ENCODE measurements around the gene LIN54. TPM values are rescaled to one million over a fixed set of nuclear protein-coding genes. Genes with fewer than 3 reads are reported as not detected.

Gene LIN54
- total and polyA plus RNA-seq, 9 of the 15 experiments (the other 6 are each of a cell fraction or from before 2014, with no cell fraction given) = 2.2 to 22.5 (median 15.8) TPM

GRCh38 chr4:83011689-83012199, 1.1 kb upstream of the LIN54 start (continued):
- TF ChIP-seq FOXK2 (conservative IDR thresholded peaks at IDR 0.05 in 1 of 2, IDR thresholded peaks at IDR 0.05 in 1 of 2; ENCODE audit: low read depth in 2 of 2) (no peak), ZNF778 (CRISPR knock-in tag; IDR thresholded peaks at IDR 0.05) (no peak)
- TF ChIP-seq, protein P1, sequence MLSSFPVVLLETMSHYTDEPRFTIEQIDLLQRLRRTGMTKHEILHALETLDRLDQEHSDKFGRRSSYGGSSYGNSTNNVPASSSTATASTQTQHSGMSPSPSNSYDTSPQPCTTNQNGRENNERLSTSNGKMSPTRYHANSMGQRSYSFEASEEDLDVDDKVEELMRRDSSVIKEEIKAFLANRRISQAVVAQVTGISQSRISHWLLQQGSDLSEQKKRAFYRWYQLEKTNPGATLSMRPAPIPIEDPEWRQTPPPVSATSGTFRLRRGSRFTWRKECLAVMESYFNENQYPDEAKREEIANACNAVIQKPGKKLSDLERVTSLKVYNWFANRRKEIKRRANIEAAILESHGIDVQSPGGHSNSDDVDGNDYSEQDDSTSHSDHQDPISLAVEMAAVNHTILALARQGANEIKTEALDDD (IDR thresholded peaks at IDR 0.05) = peak; percentile 71; the same call in 1 of the 2 replicates

- peak overlapping the region; percentile 87 for H3K4me3 ChIP-seq
- H4K20me1 ChIP-seq (replicated peaks; ENCODE audit: control insufficient read depth, insufficient read depth, low read length) = no peaks in the 10 kb centered on the region
- WGBS (ENCODE audit: insufficient coverage, low coverage, missing lambda C conversion rate) = under 1% methylated on average over 13 of the region's 14 CpGs
- no TSS peak for BruUV-seq (replicated peaks)
- no peaks in the 10 kb centered on the region for H3K36me3 ChIP-seq (ENCODE audit: control insufficient read depth, insufficient read depth, low read length)
- no peaks in the 10 kb centered on the region for H3K27me3 ChIP-seq (ENCODE audit: control insufficient read depth in 2 of 2, insufficient read depth in 2 of 2, low read length in 2 of 2)
- DNase-seq (ENCODE audit: extremely low read depth in 1 of 4, low spot score in 3 of 4) (peak in 2 of 4 experiments; percentile 32 to 48), ATAC-seq (peak; percentile 5), FAIRE-seq (peak; percentile 67)
- H2AFZ ChIP-seq (ENCODE audit: low read depth, low read length) = peak overlapping the region; percentile 77
- peak overlapping the region; percentile 92 for H3K4me2 ChIP-seq (ENCODE audit: insufficient read depth, low read length)
- H3K79me2 ChIP-seq (ENCODE audit: control insufficient read depth, insufficient read depth, low read length) = peaks cover 75% of the 10 kb centered on the region
- peak overlapping the region; percentile 85 to 93 for H3K9ac ChIP-seq (ENCODE audit: insufficient read depth in 1 of 2, low read depth in 2 of 2, low read length in 2 of 2)
- ChIA-PET POLR2A (interaction anchor here (0.9 to 2.6 kb wide), 3 partner anchors 11 to 27 kb away, joined by 3 to 8 read pairs (median 6); no protein-coding TSS in a partner anchor), CTCF (ENCODE audit: low intra/inter-chr PET ratio) (no interaction called here)
- in situ Hi-C loops (cut with MboI) = no loop called here
- no peaks in the 10 kb centered on the region for H3K9me3 ChIP-seq (replicated peaks; ENCODE audit: control insufficient read depth, insufficient read depth, low read depth, low read length)
- no peaks in the 10 kb centered on the region for H3K9me1 ChIP-seq (ENCODE audit: control insufficient read depth, insufficient read depth, low read length)
- H3K4me1 ChIP-seq (replicated peaks in 1 of 2; ENCODE audit: control insufficient read depth in 2 of 2, insufficient read depth in 2 of 2, low read length in 2 of 2) = peaks cover 6 to 16% of the 10 kb centered on the region in 2 experiments; a peak in 3 of 5 replicates
- H3K27ac ChIP-seq (ENCODE audit: extremely low read depth, low read depth, low read length) = peak overlapping the region; percentile 87
- intact Hi-C loops (cut with micrococcal nuclease) = loop anchor here (5.0 to 10.0 kb wide), 2 partner anchors 252 to 635 kb away; partner anchors contain the start of gene HNRNPD
- TF ChIP-seq KDM5B (IDR thresholded peaks at IDR 0.05; ENCODE audit: insufficient replicate concordance, low read depth, low read length) = peak; percentile 17
- TF ChIP-seq, protein P2, sequence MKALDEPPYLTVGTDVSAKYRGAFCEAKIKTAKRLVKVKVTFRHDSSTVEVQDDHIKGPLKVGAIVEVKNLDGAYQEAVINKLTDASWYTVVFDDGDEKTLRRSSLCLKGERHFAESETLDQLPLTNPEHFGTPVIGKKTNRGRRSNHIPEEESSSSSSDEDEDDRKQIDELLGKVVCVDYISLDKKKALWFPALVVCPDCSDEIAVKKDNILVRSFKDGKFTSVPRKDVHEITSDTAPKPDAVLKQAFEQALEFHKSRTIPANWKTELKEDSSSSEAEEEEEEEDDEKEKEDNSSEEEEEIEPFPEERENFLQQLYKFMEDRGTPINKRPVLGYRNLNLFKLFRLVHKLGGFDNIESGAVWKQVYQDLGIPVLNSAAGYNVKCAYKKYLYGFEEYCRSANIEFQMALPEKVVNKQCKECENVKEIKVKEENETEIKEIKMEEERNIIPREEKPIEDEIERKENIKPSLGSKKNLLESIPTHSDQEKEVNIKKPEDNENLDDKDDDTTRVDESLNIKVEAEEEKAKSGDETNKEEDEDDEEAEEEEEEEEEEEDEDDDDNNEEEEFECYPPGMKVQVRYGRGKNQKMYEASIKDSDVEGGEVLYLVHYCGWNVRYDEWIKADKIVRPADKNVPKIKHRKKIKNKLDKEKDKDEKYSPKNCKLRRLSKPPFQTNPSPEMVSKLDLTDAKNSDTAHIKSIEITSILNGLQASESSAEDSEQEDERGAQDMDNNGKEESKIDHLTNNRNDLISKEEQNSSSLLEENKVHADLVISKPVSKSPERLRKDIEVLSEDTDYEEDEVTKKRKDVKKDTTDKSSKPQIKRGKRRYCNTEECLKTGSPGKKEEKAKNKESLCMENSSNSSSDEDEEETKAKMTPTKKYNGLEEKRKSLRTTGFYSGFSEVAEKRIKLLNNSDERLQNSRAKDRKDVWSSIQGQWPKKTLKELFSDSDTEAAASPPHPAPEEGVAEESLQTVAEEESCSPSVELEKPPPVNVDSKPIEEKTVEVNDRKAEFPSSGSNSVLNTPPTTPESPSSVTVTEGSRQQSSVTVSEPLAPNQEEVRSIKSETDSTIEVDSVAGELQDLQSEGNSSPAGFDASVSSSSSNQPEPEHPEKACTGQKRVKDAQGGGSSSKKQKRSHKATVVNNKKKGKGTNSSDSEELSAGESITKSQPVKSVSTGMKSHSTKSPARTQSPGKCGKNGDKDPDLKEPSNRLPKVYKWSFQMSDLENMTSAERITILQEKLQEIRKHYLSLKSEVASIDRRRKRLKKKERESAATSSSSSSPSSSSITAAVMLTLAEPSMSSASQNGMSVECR (CRISPR knock-in tag; IDR thresholded peaks at IDR 0.05) = 0 out of 2 replicates have a peak, but pooled peaks have one; percentile 20
- no peak for TF ChIP-seq ZNF444 (CRISPR knock-in tag; IDR thresholded peaks at IDR 0.05)
- no peak for TF ChIP-seq GMEB1 (CRISPR knock-in tag; IDR thresholded peaks at IDR 0.05)
- TF ChIP-seq RUNX1 (IDR thresholded peaks at IDR 0.05; ENCODE audit: low read depth) = no peak
- no peak for TF ChIP-seq TAL1 (IDR thresholded peaks at IDR 0.05)
- TF ChIP-seq NFRKB (IDR thresholded peaks at IDR 0.05; ENCODE audit: low read depth) = 0 out of 2 replicates have a peak, but pooled peaks have one; percentile 42
- TF ChIP-seq ATF1 (CRISPR knock-in tag; IDR thresholded peaks at IDR 0.05) = no peak
- TF ChIP-seq ATF1 (tag; IDR thresholded peaks at IDR 0.05) = no peak
- no peak for TF ChIP-seq BDP1 (IDR thresholded peaks at IDR 0.05; ENCODE audit: insufficient read depth, insufficient read length)
- no peak for TF ChIP-seq ZNF143 (CRISPR knock-in tag; IDR thresholded peaks at IDR 0.05)
- no peak for TF ChIP-seq POLR2AphosphoS2 (IDR thresholded peaks at IDR 0.05; ENCODE audit: low read length)
- no peak for TF ChIP-seq SREBF2 (CRISPR knock-in tag; IDR thresholded peaks at IDR 0.05)
These were observed 507 bp downstream of the LIN54 start for GRCh38 chr4:83010111-83010521.
